Activated naive CD8-positive, alpha-beta T cell treated with anti-CD3 and anti-CD28 coated beads, Interleukin-2, amount 10 ng/mL, durations not matched to agents 7 days and 5 days (primary cell): ENCODE results near the gene APOBEC3C. TPM values are rescaled to one million over a fixed set of nuclear protein-coding genes. Genes with fewer than 3 reads are reported as not detected.
"Not testable (repeated sequence)": the region's sequence is repeated elsewhere in the genome, so short reads cannot be mapped to it uniquely, and the experiment has no call there.

Source experiments
- ATAC-seq: fragments of 150-1000 bp; cut with Tn5 transposase; one replicate; pipeline ENCODE4 v1.10.0; 2021; ENCODE audit warnings: low read depth, moderate library complexity
- POLR2A ChIA-PET: fragments of 350-600 bp; sonication (Branson Sonifier 250); formaldehyde crosslinking; loops from one replicate; lab custom pipeline; 2021; ENCODE audit warnings: antibody characterized with exemption; lab: Charles Lee
- DNase-seq: peaks from one replicate; pipeline ENCODE4 v3.0.0; 2021
- H3K27ac Mint-ChIP-seq: one replicate; pipeline ENCODE4 v1.8.0; 2022; ENCODE audit warnings: mild to moderate bottlenecking, mixed read lengths
- H3K27me3 Mint-ChIP-seq: one replicate; pipeline ENCODE4 v1.8.0; 2022; ENCODE audit warnings: mild to moderate bottlenecking, moderate library complexity, mixed read lengths
- H3K36me3 Mint-ChIP-seq: one replicate; pipeline ENCODE4 v1.8.0; 2021; ENCODE audit warnings: mild to moderate bottlenecking, mixed read lengths
- H3K4me1 Mint-ChIP-seq: one replicate; pipeline ENCODE4 v1.8.0; 2021; ENCODE audit warnings: mixed read lengths
- H3K4me3 Mint-ChIP-seq: one replicate; pipeline ENCODE4 v1.8.0; 2022; ENCODE audit warnings: mild to moderate bottlenecking, moderate library complexity, mixed read lengths
- H3K9me3 Mint-ChIP-seq: one replicate; pipeline ENCODE4 v1.8.0; 2021; ENCODE audit warnings: mixed read lengths
- total RNA-seq, 2 experiments: library from RNA; stranded (reverse); gene quantifications; one replicate each; pipeline ENCODE4 v1.2.3, GENCODE V29; 2021

Gene APOBEC3C
- total RNA-seq, 2 experiments from 2014 or later: 120 to 124 TPM

DNA sequence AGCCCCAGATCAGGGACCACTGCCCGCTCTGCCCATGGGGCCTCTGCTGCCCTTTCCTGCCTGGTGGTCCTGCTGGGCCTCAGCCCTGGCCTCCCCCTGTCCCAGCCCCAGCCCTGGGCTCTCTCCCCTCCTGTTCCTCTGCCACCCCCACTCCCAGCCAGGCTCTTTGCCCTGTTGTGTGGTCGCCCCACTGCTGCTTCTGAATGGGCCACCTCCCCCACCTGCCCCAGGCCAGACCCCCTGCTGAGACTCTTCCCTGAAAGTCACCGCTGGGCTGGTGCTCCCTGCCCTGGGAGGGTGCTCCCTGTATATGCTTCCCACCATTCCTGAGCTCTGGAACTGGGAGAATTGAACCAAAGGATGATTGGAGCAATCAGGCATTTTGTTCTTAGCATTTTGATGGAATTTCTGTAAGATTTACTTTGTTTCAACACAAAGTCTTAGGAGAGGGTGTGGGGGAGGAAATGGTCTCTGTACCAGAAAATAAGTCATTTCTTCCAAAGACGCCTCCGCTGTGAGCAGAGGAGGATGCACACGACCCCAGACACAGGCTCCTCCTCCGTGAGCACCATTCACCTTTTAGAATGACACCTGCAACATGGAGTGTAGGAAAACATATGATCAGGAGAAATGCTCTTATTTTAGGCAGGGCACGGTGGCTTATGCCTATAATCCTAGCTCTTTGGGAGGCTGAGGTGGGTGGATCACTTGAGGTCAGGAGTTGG, 26.7 kb upstream of the APOBEC3C start:
- Mint-ChIP-seq H3K36me3 (peaks cover 4% of the 10 kb centered on the region), H3K4me1 (peaks cover 40% of the 10 kb centered on the region), H3K27ac (no peak overlapping the region), H3K27me3 (peaks cover 10% of the 10 kb centered on the region), H3K4me3 (no peak overlapping the region), H3K9me3 (peaks cover 8% of the 10 kb centered on the region)
- POLR2A ChIA-PET: no interaction called here
- DNase-seq: no peak
- no peak for ATAC-seq

DNA sequence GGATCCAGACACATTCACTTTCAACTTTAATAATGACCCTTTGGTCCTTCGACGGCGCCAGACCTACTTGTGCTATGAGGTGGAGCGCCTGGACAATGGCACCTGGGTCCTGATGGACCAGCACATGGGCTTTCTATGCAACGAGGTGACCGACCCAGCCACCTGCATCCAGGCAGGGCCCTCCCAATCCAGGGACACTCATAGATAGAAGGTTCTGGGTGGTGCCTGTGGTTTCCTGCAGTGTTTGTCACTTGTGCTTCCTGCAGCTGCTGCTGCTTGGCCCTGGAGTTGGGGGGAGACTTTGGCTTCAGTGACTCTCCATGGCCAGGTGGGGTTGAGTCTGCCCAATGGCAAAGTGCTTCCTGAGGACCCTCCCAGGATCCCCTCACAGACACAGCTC, 24.6 kb upstream of the APOBEC3C start:
- Mint-ChIP-seq H3K27ac (no peak overlapping the region), H3K4me1 (peaks cover 38% of the 10 kb centered on the region), H3K9me3 (no peaks in the 10 kb centered on the region), H3K36me3 (peaks cover 3% of the 10 kb centered on the region), H3K4me3 (no peak overlapping the region), H3K27me3 (peaks cover 14% of the 10 kb centered on the region)
- DNase-seq: no peak
- no peak for ATAC-seq
- POLR2A ChIA-PET: no interaction called here

DNA sequence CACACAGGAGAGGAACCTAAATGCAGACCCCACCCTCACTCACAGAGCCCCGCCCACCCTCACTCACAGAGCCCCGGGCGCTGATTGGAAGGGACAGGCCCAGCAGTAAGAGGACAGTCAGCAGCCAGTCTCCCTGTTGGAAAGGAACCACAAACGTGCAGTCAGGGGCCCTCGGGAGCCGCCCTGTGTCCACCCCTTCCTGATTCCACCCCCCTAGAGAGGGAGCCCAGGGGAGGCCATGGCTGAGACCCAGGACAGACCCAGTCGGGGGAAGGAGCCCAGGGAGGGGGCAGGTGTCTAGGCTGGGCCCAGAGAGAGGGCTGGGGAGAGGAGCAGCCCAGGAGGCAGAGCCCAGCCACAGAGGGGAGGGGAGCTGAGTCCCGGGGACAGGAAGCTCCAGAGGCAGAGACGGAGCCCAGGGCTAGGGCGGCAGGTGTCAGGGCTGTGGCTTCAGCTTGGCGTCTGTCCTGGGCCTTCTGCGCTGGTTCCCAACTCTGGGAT, 21.1 kb upstream of the APOBEC3C start:
- H3K4me3 Mint-ChIP-seq, DNase-seq, H3K36me3 Mint-ChIP-seq, H3K27ac Mint-ChIP-seq, H3K9me3 Mint-ChIP-seq, POLR2A ChIA-PET: not testable (repeated sequence)
- Mint-ChIP-seq H3K27me3 (peaks cover 18% of the 10 kb centered on the region), H3K4me1 (peaks cover 18% of the 10 kb centered on the region)
- peak; percentile 32 for ATAC-seq

DNA sequence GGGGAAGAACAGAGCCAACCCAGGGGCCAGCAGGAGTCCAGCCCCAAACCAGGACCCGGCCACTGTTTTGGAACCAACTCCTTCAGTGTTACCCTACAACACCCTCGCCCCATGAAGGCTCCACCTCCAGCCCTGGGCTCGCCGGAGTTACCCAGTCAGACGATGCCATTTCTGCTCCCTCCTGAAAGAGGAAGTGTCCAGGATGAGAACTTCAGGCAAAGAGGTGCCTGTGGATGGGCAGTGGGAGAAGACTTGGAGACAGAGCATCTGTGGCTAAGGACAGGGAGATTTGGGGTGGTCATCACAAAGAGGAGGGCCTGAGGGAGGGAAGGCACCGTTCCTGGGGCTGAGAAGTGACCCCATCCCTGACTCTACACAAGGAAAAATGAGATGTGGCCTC, 18.0 kb upstream of the APOBEC3C start:
- Mint-ChIP-seq H3K27me3 (peaks cover 13% of the 10 kb centered on the region), H3K4me3 (no peak overlapping the region), H3K4me1 (peaks cover 7% of the 10 kb centered on the region), H3K9me3 (peaks cover 5% of the 10 kb centered on the region), H3K36me3 (no peaks in the 10 kb centered on the region), H3K27ac (no peak overlapping the region)
- POLR2A ChIA-PET: no interaction called here
- ATAC-seq: no peak
- DNase-seq: no peak

DNA sequence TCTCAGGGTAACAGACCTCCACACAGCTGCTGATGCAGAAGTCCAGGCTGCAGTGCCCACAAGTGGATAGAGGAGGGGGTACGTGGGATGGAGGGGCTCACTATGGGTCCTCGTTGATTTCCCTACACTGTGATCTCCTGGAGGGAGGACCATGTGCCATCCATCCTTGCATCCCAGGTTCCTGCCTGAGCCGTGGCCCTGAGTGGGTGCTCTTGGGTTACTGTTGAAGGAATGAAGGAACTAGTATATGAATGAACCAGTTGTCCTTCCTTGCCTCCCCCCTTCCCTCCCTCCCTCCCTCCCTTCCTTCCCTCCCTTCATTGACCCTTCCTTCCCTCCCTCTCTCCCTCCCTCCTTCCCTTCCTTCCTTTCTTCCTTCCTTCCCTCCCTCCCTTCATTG, 16.5 kb upstream of the APOBEC3C start:
- H3K4me1 Mint-ChIP-seq: peaks cover 7% of the 10 kb centered on the region
- POLR2A ChIA-PET: no interaction called here
- peaks cover 5% of the 10 kb centered on the region for H3K9me3 Mint-ChIP-seq
- peaks cover 18% of the 10 kb centered on the region for H3K27me3 Mint-ChIP-seq
- ATAC-seq (no peak), DNase-seq (no peak)
- H3K36me3 Mint-ChIP-seq: no peaks in the 10 kb centered on the region
- no peak overlapping the region for H3K27ac Mint-ChIP-seq
- no peak overlapping the region for H3K4me3 Mint-ChIP-seq

DNA sequence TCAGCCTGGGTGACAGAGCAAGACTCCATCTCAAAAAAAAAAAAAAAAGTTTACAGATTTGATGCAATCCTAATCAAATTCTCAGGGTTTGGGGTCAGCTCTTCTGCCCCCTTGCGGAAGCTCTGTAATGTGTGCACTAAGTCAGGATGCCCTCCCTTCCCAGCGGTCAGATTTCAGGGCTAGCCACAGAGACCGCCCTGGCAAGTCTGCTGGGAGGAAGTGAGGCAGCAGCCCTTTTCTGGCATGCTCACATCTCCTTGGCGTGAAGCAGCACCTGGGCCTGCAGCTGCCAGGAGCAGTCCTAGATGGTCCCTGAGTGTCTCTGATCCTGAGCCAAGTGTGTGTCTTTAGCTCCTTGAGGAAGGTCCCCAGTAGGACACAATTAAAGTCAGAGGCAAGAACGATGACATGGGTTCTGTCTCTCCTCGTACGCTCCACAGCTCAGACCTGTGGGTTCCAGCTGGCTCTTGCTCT, 10.9 kb upstream of the APOBEC3C start:
- peaks cover 10% of the 10 kb centered on the region for H3K4me1 Mint-ChIP-seq
- POLR2A ChIA-PET: interaction anchor here (0.6 to 2.7 kb wide), 11 partner anchors 10 to 317 kb away, joined by 3 to 32 read pairs (median 3); partner anchors contain the start of genes APOBEC3B and CBX6
- H3K27me3 Mint-ChIP-seq: peaks cover 12% of the 10 kb centered on the region
- no peak overlapping the region for H3K27ac Mint-ChIP-seq
- no peaks in the 10 kb centered on the region for H3K36me3 Mint-ChIP-seq
- H3K4me3 Mint-ChIP-seq: no peak overlapping the region
- peaks cover 2% of the 10 kb centered on the region for H3K9me3 Mint-ChIP-seq
- DNase-seq (peak; percentile 80), ATAC-seq (peak; percentile 95)

DNA sequence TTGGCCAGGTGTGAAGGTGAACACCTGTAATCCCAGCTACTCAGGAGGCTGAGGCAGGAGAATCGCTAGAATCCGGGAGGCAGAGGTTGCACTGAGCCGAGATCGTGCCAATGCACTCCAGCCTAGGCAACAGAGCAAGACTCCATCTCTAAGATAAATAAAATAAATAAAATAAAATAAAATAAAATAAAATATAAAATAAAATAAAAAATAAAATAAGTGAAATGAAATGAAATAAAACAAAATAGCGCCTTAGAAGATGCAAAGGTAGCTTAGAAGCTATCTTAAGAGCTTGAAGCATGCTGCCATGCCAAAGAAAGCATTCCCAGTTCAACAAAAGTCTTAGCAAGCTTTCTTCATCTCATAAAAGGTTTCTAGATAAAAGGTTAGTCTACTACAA, 6.9 kb upstream of the APOBEC3C start:
- no peak overlapping the region for H3K27ac Mint-ChIP-seq
- ATAC-seq (no peak), DNase-seq (no peak)
- H3K27me3 Mint-ChIP-seq: peaks cover 6% of the 10 kb centered on the region
- H3K36me3 Mint-ChIP-seq: no peaks in the 10 kb centered on the region
- no peak overlapping the region for H3K4me3 Mint-ChIP-seq
- POLR2A ChIA-PET: interaction anchor here (1.0 kb wide), 1 partner anchor 136 kb away, joined by 3 read pairs; no protein-coding TSS in a partner anchor
- no peaks in the 10 kb centered on the region for H3K9me3 Mint-ChIP-seq
- peaks cover 14% of the 10 kb centered on the region for H3K4me1 Mint-ChIP-seq

DNA sequence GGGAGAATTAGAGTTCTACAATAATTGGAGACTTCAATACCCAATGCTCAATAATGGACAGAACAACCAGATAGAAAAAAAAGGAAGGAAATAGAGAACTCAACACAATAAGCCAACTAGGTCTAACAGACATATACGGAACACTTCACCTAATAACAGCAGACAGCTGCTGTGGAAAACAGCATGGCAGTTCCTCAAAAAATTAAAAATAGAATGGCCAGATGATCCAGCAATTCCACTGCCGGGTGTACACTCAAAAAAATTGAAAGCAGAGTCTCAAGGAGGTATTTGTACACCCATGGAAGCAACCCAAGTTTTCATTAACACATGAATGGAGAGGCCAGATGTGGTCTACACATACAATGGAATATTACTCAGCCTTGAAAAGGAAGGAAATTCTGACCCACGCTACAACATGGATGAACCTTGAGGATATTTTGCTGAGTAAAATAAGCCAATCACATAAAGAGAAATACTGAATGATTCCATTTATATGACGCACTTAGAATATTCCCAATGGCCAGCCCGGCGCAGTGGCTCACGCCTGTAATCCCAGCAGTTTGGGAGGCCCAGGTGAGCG, 5.7 kb upstream of the APOBEC3C start:
- not testable (repeated sequence) for DNase-seq, H3K27ac Mint-ChIP-seq, H3K36me3 Mint-ChIP-seq, H3K4me3 Mint-ChIP-seq, H3K27me3 Mint-ChIP-seq, ATAC-seq, H3K9me3 Mint-ChIP-seq, H3K4me1 Mint-ChIP-seq
- POLR2A ChIA-PET: interaction anchor here (1.0 kb wide), 1 partner anchor 311 kb away, joined by 3 read pairs; no protein-coding TSS in a partner anchor

DNA sequence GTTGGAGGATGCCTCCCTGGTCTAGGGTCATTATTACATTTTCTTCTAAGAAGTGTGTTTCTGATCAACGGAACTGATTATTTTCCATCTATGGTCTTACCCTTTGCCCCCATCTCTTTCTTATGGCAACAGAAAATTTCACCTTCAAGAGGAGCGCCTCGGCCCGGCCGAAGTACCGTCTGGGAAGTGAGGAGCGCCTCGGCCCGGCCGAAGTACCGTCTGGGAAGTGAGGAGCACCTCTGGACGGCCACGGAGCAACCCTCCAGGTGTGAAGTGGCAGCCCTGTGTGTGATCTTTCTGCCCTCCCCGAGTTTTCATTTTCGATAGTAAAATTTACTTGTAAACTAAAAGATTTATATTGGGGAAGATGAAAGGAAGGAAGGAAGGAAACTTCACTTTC, 3.1 kb upstream of the APOBEC3C start:
- no peak overlapping the region for H3K27ac Mint-ChIP-seq
- H3K9me3 Mint-ChIP-seq: no peaks in the 10 kb centered on the region
- H3K4me3 Mint-ChIP-seq: no peak overlapping the region
- no peak for DNase-seq
- POLR2A ChIA-PET: no interaction called here
- peaks cover 2% of the 10 kb centered on the region for H3K36me3 Mint-ChIP-seq
- peaks cover 16% of the 10 kb centered on the region for H3K4me1 Mint-ChIP-seq
- peaks cover 3% of the 10 kb centered on the region for H3K27me3 Mint-ChIP-seq
- ATAC-seq: no peak

DNA sequence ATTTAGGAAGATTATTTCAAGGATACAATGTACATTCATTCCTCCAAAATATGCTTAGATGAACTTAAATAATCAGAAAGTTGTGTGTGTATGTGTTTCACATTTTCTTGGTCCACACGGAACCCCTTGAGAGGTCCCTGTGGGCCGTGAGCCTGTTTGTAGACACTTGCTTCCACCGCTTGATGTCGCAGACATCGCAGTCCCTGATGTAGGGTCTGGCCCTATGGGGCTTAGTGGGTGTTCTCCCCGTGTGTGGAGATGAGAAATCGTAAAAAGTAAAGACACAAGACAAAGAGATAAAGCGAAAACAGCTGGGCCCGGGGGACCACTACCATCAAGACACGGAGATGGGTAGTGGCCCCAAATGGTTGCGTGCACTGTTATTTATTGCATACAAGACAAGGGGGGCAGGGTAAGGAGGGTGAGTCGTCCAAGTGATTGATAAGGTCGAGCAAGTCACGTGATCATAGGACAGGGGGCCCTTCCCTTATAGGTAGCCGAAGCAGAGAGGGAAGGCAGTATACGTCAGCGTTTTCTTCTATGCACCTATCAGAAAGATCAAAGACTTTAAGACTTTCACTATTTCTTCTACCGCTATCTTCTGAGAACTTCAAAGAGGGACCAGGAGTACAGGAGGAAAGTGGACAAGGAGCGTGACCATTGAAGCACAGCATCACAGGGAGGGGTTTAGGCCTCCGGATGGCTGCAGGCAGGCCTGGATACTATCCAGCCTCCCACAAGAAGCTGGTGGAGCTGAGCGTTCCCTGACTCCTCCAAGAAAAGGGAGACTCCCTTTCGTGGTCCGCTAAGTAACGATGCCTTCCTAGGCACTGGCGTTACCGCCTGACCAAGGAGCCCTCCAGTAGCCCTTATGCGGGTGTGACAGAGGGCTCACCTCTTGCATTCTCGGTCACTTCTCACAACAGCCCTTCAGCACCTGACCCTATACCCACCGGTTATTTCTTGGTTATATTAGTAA, 1.2 kb upstream of the APOBEC3C start:
- DNase-seq: no peak
- no peak for ATAC-seq
- Mint-ChIP-seq H3K36me3 (peaks cover 7% of the 10 kb centered on the region), H3K27me3 (no peaks in the 10 kb centered on the region), H3K4me3 (peak overlapping the region; percentile 37), H3K9me3 (no peaks in the 10 kb centered on the region), H3K27ac (peak overlapping the region; percentile 40), H3K4me1 (peaks cover 24% of the 10 kb centered on the region)
- POLR2A ChIA-PET: interaction anchor here (0.6 to 0.7 kb wide), 2 partner anchors 10 to 153 kb away, joined by 3 to 4 read pairs; no protein-coding TSS in a partner anchor

DNA sequence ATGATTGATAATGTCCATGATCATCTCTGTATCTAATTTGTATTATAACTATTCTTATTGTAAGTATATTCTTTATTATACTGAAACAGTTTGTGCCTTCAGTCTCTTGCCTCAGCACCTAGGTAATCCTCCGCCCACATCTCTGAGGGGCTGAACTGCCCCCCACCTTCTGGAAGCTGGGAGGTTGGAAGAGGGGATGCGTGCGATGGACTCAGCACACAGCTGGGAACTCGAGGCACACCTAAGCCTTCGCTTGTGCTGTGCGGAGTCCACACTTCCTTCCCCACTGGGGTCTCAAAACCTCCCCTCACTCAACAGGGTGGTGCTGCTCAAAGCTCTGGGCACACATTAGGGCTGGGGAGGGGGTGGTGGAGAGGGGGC, 506 bp upstream of the APOBEC3C start:
- peak overlapping the region; percentile 98 for H3K27ac Mint-ChIP-seq
- POLR2A ChIA-PET: interaction anchor here (0.6 to 0.7 kb wide), 2 partner anchors 10 to 153 kb away, joined by 3 to 4 read pairs; no protein-coding TSS in a partner anchor
- not testable (repeated sequence) for ATAC-seq, H3K9me3 Mint-ChIP-seq, DNase-seq, H3K36me3 Mint-ChIP-seq, H3K27me3 Mint-ChIP-seq
- peak overlapping the region; percentile 98 for H3K4me3 Mint-ChIP-seq
- peaks cover 28% of the 10 kb centered on the region for H3K4me1 Mint-ChIP-seq

DNA sequence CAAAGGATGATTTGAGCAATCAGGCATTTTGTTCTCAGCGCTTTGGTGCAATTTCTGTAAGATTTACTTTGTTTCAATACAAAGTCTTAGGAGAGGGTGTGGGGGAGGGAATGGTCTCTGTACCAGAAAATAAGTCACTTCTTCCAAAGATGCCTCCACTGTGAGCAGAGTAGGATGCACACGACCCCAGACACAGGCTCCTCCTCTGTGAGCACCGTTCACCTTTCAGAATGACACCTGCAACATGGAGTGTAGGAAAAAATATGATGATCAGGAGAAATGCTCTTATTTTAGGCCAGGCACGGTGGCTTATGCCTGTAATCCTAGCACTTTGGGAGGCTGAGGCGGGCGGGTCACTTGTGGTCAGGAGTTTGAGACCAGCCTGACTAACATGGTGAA, 665 bp downstream of the APOBEC3C start:
- H3K9me3 Mint-ChIP-seq, H3K27me3 Mint-ChIP-seq, ATAC-seq, DNase-seq: not testable (repeated sequence)
- Mint-ChIP-seq H3K4me3 (peak overlapping the region; percentile 98), H3K27ac (peak overlapping the region; percentile 98), H3K36me3 (peaks cover 10% of the 10 kb centered on the region), H3K4me1 (peaks cover 28% of the 10 kb centered on the region)
- POLR2A ChIA-PET: interaction anchor here (0.6 to 0.8 kb wide), 2 partner anchors 30 to 92 kb away, joined by 4 to 8 read pairs; no protein-coding TSS in a partner anchor

DNA sequence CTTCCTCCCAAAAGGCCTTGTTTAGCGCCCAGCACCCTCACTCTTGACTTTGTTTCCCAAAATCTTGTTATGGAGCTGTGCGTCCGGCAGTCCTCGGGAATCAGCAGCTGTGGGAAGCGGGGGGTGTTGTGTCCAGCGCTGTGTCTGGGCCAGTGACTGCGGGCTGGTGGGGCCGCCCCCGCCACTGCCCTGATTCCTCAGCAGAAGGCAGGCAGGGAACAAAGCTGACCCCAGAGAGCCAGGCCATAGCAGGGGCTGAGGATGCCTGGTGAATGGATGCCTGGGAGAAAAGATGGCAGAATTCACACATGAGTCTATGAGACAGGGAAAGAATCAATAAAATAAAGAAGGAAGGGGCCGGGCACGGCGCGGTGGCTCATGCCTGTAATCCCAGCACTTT, 2.5 kb downstream of the APOBEC3C start:
- H3K36me3 Mint-ChIP-seq: peaks cover 13% of the 10 kb centered on the region
- DNase-seq (no peak), ATAC-seq (no peak)
- H3K9me3 Mint-ChIP-seq: no peaks in the 10 kb centered on the region
- POLR2A ChIA-PET: no interaction called here
- no peak overlapping the region for H3K27ac Mint-ChIP-seq
- peak overlapping the region; percentile 66 for H3K4me3 Mint-ChIP-seq
- H3K4me1 Mint-ChIP-seq: peaks cover 28% of the 10 kb centered on the region
- H3K27me3 Mint-ChIP-seq: no peaks in the 10 kb centered on the region
